HepG2 (cell line): ENCODE measurements around the gene CLPTM1. TPM values are rescaled to one million over a fixed set of nuclear protein-coding genes. Genes with fewer than 3 reads are reported as not detected.
"Not testable (repeated sequence)": the region's sequence is repeated elsewhere in the genome, so short reads cannot be mapped to it uniquely, and the experiment has no call there.

ENCODE experiments used
- CREB1 ChIP-seq, 2 experiments: fragments of 450-650 bp in 1 of 2; IDR thresholded peaks; 2 replicates each; pipeline ENCODE4 v1.6.1; 2016 to 2017; ENCODE audit warnings: control low read depth in 1 of 2, mild to moderate bottlenecking in 1 of 2, missing compliant biosample characterization in 1 of 2, missing genetic modification characterization in 1 of 2
- FOSL2 ChIP-seq: sonication (generic); formaldehyde crosslinking; IDR thresholded peaks from 2 replicates; pipeline ENCODE4 v1.4.0; 2020; ENCODE audit warnings: missing genetic modification reagents
- NFE2 ChIP-seq: sonication (generic); formaldehyde crosslinking; IDR thresholded peaks from 2 replicates; pipeline ENCODE4 v1.4.0; 2020; ENCODE audit warnings: missing genetic modification reagents
- NKX3-1 ChIP-seq: sonication (generic); formaldehyde crosslinking; IDR thresholded peaks from 2 replicates; pipeline ENCODE4 v1.5.0; 2020; ENCODE audit warnings: missing genetic modification reagents
- NR2C2 ChIP-seq: sonication (generic); formaldehyde crosslinking; IDR thresholded peaks from 2 replicates; pipeline ENCODE4 v1.4.0; 2020; ENCODE audit warnings: missing genetic modification reagents, mild to moderate bottlenecking, moderate library complexity, borderline replicate concordance
- NR2F6 ChIP-seq, 2 experiments: IDR thresholded peaks; 2 replicates each; pipeline ENCODE4 v1.6.1; 2016; ENCODE audit warnings: antibody characterized with exemption in 1 of 2, mild to moderate bottlenecking in 1 of 2
- RXRB ChIP-seq: IDR thresholded peaks from 2 replicates; pipeline ENCODE4 v1.6.1; 2016; ENCODE audit warnings: borderline replicate concordance, missing genetic modification reagents, missing compliant biosample characterization
- polyA plus RNA-seq, 8 experiments: library from polyadenylated mRNA; depleted of rRNA in 3 of 8; stranded (reverse) in 7 of 8; unstranded in 1 of 8; fragments of >200 nt; fragmentation: Illumina TruSeq in 4 of 8; extraction: Trizol in 4 of 8; gene quantifications; 2 replicates each; pipeline versions ENCODE4 v1.2.1 to v1.2.3, GENCODE V29; 2011 to 2016; ENCODE audit warnings: low read depth in 4 of 8, missing spikeins in 1 of 8, mixed read lengths in 1 of 8; ENCODE audit not compliant: insufficient read depth in 1 of 8
- total RNA-seq, 5 experiments: library from RNA; depleted of rRNA; stranded (reverse); fragments of >200 nt; fragmentation: Illumina TruSeq; extraction: Trizol; gene quantifications; 2 replicates each; pipeline ENCODE4 v1.2.3, GENCODE V29; 2016; ENCODE audit warnings: low read depth in 1 of 5
- TF ChIP-seq, protein P1 (sequence below): sonication (generic); formaldehyde crosslinking; IDR thresholded peaks from 2 replicates; pipeline ENCODE4 v1.4.0; 2020; ENCODE audit warnings: missing genetic modification reagents
- TF ChIP-seq, protein P2 (sequence below): sonication (generic); formaldehyde crosslinking; conservative IDR thresholded peaks from 2 replicates; pipeline ENCODE4 v1.4.0; 2020; ENCODE audit warnings: mild to moderate bottlenecking, missing genetic modification reagents, moderate library complexity
- TF ChIP-seq, protein P3 (sequence below): sonication (generic); formaldehyde crosslinking; IDR thresholded peaks from 2 replicates; pipeline ENCODE4 v1.8.0; 2022; ENCODE audit warnings: mild to moderate bottlenecking, missing genetic modification reagents; ENCODE audit not compliant: insufficient replicate concordance
- TF ChIP-seq, protein P4 (sequence below): IDR thresholded peaks from 2 replicates; pipeline ENCODE4 v1.6.1; 2016; ENCODE audit warnings: low read depth, missing genetic modification reagents, missing compliant biosample characterization

Gene CLPTM1
- total and polyA plus RNA-seq, 2 of the 13 experiments (the other 11 are each of a cell fraction or from before 2014, with no cell fraction given), result 34.9 to 42.8 TPM

GRCh38 chr19:44913512-44914432, 41.4 kb upstream of the CLPTM1 start (continued):
- TF ChIP-seq FOSL2 (CRISPR knock-in tag) (0 out of 2 replicates have a peak, but pooled peaks have one; percentile 5), NR2F6 (IDR thresholded peaks at IDR 0.05) (peak; percentile 74), NR2F6 (CRISPR knock-in tag; IDR thresholded peaks at IDR 0.05) (peak; percentile 48; the same call in 1 of the 2 replicates), NFE2 (CRISPR knock-in tag) (0 out of 2 replicates have a peak, but pooled peaks have one; percentile 36), NR2C2 (CRISPR knock-in tag) (peak; percentile 41; the same call in 1 of the 2 replicates), NKX3-1 (CRISPR knock-in tag) (peak; percentile 40; the same call in 1 of the 2 replicates), CREB1 (CRISPR knock-in tag; IDR thresholded peaks at IDR 0.05) (0 out of 2 replicates have a peak, but pooled peaks have one; percentile 22), RXRB (CRISPR knock-in tag) (peak; percentile 45)
- TF ChIP-seq, protein P1, sequence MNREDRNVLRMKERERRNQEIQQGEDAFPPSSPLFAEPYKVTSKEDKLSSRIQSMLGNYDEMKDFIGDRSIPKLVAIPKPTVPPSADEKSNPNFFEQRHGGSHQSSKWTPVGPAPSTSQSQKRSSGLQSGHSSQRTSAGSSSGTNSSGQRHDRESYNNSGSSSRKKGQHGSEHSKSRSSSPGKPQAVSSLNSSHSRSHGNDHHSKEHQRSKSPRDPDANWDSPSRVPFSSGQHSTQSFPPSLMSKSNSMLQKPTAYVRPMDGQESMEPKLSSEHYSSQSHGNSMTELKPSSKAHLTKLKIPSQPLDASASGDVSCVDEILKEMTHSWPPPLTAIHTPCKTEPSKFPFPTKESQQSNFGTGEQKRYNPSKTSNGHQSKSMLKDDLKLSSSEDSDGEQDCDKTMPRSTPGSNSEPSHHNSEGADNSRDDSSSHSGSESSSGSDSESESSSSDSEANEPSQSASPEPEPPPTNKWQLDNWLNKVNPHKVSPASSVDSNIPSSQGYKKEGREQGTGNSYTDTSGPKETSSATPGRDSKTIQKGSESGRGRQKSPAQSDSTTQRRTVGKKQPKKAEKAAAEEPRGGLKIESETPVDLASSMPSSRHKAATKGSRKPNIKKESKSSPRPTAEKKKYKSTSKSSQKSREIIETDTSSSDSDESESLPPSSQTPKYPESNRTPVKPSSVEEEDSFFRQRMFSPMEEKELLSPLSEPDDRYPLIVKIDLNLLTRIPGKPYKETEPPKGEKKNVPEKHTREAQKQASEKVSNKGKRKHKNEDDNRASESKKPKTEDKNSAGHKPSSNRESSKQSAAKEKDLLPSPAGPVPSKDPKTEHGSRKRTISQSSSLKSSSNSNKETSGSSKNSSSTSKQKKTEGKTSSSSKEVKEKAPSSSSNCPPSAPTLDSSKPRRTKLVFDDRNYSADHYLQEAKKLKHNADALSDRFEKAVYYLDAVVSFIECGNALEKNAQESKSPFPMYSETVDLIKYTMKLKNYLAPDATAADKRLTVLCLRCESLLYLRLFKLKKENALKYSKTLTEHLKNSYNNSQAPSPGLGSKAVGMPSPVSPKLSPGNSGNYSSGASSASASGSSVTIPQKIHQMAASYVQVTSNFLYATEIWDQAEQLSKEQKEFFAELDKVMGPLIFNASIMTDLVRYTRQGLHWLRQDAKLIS (CRISPR knock-in tag), result 0 out of 2 replicates have a peak, but pooled peaks have one; percentile 32
- TF ChIP-seq, protein P2, sequence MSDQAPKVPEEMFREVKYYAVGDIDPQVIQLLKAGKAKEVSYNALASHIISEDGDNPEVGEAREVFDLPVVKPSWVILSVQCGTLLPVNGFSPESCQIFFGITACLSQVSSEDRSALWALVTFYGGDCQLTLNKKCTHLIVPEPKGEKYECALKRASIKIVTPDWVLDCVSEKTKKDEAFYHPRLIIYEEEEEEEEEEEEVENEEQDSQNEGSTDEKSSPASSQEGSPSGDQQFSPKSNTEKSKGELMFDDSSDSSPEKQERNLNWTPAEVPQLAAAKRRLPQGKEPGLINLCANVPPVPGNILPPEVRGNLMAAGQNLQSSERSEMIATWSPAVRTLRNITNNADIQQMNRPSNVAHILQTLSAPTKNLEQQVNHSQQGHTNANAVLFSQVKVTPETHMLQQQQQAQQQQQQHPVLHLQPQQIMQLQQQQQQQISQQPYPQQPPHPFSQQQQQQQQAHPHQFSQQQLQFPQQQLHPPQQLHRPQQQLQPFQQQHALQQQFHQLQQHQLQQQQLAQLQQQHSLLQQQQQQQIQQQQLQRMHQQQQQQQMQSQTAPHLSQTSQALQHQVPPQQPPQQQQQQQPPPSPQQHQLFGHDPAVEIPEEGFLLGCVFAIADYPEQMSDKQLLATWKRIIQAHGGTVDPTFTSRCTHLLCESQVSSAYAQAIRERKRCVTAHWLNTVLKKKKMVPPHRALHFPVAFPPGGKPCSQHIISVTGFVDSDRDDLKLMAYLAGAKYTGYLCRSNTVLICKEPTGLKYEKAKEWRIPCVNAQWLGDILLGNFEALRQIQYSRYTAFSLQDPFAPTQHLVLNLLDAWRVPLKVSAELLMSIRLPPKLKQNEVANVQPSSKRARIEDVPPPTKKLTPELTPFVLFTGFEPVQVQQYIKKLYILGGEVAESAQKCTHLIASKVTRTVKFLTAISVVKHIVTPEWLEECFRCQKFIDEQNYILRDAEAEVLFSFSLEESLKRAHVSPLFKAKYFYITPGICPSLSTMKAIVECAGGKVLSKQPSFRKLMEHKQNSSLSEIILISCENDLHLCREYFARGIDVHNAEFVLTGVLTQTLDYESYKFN (CRISPR knock-in tag), result peak; percentile 33; the same call in 1 of the 2 replicates
- TF ChIP-seq, protein P3, sequence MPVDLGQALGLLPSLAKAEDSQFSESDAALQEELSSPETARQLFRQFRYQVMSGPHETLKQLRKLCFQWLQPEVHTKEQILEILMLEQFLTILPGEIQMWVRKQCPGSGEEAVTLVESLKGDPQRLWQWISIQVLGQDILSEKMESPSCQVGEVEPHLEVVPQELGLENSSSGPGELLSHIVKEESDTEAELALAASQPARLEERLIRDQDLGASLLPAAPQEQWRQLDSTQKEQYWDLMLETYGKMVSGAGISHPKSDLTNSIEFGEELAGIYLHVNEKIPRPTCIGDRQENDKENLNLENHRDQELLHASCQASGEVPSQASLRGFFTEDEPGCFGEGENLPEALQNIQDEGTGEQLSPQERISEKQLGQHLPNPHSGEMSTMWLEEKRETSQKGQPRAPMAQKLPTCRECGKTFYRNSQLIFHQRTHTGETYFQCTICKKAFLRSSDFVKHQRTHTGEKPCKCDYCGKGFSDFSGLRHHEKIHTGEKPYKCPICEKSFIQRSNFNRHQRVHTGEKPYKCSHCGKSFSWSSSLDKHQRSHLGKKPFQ (CRISPR knock-in tag), result peak; percentile 25
- TF ChIP-seq, protein P4, sequence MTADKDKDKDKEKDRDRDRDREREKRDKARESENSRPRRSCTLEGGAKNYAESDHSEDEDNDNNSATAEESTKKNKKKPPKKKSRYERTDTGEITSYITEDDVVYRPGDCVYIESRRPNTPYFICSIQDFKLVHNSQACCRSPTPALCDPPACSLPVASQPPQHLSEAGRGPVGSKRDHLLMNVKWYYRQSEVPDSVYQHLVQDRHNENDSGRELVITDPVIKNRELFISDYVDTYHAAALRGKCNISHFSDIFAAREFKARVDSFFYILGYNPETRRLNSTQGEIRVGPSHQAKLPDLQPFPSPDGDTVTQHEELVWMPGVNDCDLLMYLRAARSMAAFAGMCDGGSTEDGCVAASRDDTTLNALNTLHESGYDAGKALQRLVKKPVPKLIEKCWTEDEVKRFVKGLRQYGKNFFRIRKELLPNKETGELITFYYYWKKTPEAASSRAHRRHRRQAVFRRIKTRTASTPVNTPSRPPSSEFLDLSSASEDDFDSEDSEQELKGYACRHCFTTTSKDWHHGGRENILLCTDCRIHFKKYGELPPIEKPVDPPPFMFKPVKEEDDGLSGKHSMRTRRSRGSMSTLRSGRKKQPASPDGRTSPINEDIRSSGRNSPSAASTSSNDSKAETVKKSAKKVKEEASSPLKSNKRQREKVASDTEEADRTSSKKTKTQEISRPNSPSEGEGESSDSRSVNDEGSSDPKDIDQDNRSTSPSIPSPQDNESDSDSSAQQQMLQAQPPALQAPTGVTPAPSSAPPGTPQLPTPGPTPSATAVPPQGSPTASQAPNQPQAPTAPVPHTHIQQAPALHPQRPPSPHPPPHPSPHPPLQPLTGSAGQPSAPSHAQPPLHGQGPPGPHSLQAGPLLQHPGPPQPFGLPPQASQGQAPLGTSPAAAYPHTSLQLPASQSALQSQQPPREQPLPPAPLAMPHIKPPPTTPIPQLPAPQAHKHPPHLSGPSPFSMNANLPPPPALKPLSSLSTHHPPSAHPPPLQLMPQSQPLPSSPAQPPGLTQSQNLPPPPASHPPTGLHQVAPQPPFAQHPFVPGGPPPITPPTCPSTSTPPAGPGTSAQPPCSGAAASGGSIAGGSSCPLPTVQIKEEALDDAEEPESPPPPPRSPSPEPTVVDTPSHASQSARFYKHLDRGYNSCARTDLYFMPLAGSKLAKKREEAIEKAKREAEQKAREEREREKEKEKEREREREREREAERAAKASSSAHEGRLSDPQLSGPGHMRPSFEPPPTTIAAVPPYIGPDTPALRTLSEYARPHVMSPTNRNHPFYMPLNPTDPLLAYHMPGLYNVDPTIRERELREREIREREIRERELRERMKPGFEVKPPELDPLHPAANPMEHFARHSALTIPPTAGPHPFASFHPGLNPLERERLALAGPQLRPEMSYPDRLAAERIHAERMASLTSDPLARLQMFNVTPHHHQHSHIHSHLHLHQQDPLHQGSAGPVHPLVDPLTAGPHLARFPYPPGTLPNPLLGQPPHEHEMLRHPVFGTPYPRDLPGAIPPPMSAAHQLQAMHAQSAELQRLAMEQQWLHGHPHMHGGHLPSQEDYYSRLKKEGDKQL (CRISPR knock-in tag), result 0 out of 2 replicates have a peak, but pooled peaks have one; percentile 8
- TF ChIP-seq CREB1 (IDR thresholded peaks at IDR 0.05), result not testable (repeated sequence)
